SK-N-SH treated with all-trans-retinoic acid at 6 μM for 48 hours (cell line): ENCODE measurements around the gene ADAMTSL1.

ENCODE experiments used
- ATAC-seq: fragments of 200-7000 bp; cut with Tn5 transposase; 3 replicates; pipeline ENCODE4 v1.9.1; 2020; ENCODE audit warnings: mild to moderate bottlenecking, moderate library complexity
- ARNTL ChIP-seq: fragments of 450-650 bp; formaldehyde crosslinking; IDR thresholded peaks from 2 replicates; pipeline ENCODE4 v1.5.0; 2020; ENCODE audit warnings: low read depth, mild to moderate bottlenecking, moderate library complexity, borderline replicate concordance
- BACH2 ChIP-seq: fragments of 250-450 bp; sonication (Bioruptor Pico); IDR thresholded peaks from 2 replicates; pipeline ENCODE4 v1.9.0; 2021; ENCODE audit warnings: mild to moderate bottlenecking, borderline replicate concordance
- CSDC2 ChIP-seq: fragments of 250-450 bp; sonication (Bioruptor Pico); IDR thresholded peaks from 2 replicates; pipeline ENCODE4 v1.5.0; 2020; ENCODE audit warnings: mild to moderate bottlenecking, moderate library complexity
- OSR1 ChIP-seq: fragments of 250-450 bp; sonication (Bioruptor Pico); IDR thresholded peaks from 2 replicates; pipeline ENCODE4 v1.8.0; 2022; ENCODE audit warnings: moderate library complexity, mild to moderate bottlenecking, inconsistent platforms
- POU6F1 ChIP-seq: fragments of 250-450 bp; sonication (Bioruptor Pico); IDR thresholded peaks from 2 replicates; pipeline ENCODE4 v1.8.0; 2021; ENCODE audit warnings: low read depth, mild to moderate bottlenecking, moderate library complexity, borderline replicate concordance
- PPARA ChIP-seq: fragments of 250-450 bp; sonication (Bioruptor Pico); IDR thresholded peaks from 2 replicates; pipeline ENCODE4 v1.5.0; 2020; ENCODE audit warnings: mild to moderate bottlenecking, borderline replicate concordance
- SNAI2 ChIP-seq: fragments of 250-450 bp; sonication (Bioruptor Pico); IDR thresholded peaks from 2 replicates; pipeline ENCODE4 v1.5.0; 2020; ENCODE audit warnings: mild to moderate bottlenecking, moderate library complexity
- TCF4 ChIP-seq: fragments of 250-450 bp; sonication (Bioruptor Pico); IDR thresholded peaks from 2 replicates; pipeline ENCODE4 v1.8.0; 2021; ENCODE audit warnings: mild to moderate bottlenecking, moderate library complexity, borderline replicate concordance
- TOX ChIP-seq: fragments of 250-450 bp; sonication (Bioruptor Pico); IDR thresholded peaks from 2 replicates; pipeline ENCODE4 v1.8.0; 2021; ENCODE audit warnings: mild to moderate bottlenecking, moderate library complexity, borderline replicate concordance
- ZFP3 ChIP-seq: fragments of 250-450 bp; sonication (Bioruptor Pico); IDR thresholded peaks from 2 replicates; pipeline ENCODE4 v1.5.0; 2020; ENCODE audit warnings: mild to moderate bottlenecking, moderate library complexity
- ZFP30 ChIP-seq: fragments of 450-650 bp; formaldehyde crosslinking; IDR thresholded peaks from 2 replicates; pipeline ENCODE4 v1.5.0; 2022; ENCODE audit warnings: mild to moderate bottlenecking, moderate library complexity
- ZNF565 ChIP-seq: fragments of 450-650 bp; formaldehyde crosslinking; conservative IDR thresholded peaks from 2 replicates; pipeline ENCODE4 v1.5.0; 2020; ENCODE audit warnings: low read depth, mild to moderate bottlenecking, moderate library complexity
- ZNF70 ChIP-seq: fragments of 450-650 bp; formaldehyde crosslinking; IDR thresholded peaks from 2 replicates; pipeline ENCODE4 v1.5.0; 2020; ENCODE audit warnings: mild to moderate bottlenecking, moderate library complexity
- ZNF8 ChIP-seq: fragments of 450-650 bp; formaldehyde crosslinking; IDR thresholded peaks from 2 replicates; pipeline ENCODE4 v1.5.0; 2020; ENCODE audit warnings: mild to moderate bottlenecking, moderate library complexity
- TF ChIP-seq, protein P1 (sequence below): fragments of 250-450 bp; sonication (Bioruptor Pico); IDR thresholded peaks from 2 replicates; pipeline ENCODE4 v1.8.0; 2020; ENCODE audit warnings: mild to moderate bottlenecking, moderate library complexity, borderline replicate concordance
- TF ChIP-seq, protein P2 (sequence below): fragments of 250-450 bp; sonication (Bioruptor Pico); IDR thresholded peaks from 2 replicates; pipeline ENCODE4 v1.5.0; 2020; ENCODE audit warnings: mild to moderate bottlenecking, moderate library complexity
- TF ChIP-seq, protein P3 (sequence below): fragments of 250-450 bp; sonication (Bioruptor Pico); IDR thresholded peaks from 2 replicates; pipeline ENCODE4 v1.5.1; 2020; ENCODE audit warnings: low read depth, mild to moderate bottlenecking, moderate library complexity

Gene ADAMTSL1

DNA sequence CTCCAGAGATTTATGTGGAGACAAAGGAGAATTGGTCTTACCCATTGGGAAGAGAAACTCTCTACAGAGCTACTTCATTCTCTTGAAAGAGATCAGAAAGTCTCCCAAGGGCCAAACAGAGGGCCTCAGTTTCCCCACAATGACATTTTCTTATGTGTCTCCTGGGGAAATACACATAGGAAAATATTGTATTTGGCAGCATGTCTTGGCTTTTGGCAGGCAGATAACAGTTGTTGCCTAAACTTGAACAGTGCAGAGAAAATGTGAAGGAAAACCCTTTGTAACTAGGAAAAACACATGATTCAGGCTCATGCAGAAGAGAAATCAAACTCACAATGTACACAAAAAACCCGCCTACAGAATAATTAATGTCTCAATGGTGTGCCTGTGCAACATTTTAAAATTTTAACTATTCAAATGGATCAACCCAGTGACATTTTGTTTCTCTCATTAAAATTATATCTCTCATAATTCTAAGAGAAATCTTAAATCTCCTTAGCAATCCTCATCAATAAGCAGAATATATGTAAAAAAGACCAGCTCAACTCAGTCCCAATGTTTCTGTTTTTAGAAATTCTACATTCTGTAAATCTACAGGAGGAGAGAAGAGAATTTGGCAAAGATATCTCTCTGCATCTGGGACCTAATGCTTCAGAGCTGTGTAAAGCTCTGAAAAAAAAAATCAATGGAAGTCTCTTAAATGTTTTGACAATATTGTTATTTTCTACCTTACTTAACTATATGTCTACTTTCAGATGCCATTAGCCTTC is 205.1 kb downstream of the ADAMTSL1 start:
- ATAC-seq, result no peak
- TF ChIP-seq, protein P1, sequence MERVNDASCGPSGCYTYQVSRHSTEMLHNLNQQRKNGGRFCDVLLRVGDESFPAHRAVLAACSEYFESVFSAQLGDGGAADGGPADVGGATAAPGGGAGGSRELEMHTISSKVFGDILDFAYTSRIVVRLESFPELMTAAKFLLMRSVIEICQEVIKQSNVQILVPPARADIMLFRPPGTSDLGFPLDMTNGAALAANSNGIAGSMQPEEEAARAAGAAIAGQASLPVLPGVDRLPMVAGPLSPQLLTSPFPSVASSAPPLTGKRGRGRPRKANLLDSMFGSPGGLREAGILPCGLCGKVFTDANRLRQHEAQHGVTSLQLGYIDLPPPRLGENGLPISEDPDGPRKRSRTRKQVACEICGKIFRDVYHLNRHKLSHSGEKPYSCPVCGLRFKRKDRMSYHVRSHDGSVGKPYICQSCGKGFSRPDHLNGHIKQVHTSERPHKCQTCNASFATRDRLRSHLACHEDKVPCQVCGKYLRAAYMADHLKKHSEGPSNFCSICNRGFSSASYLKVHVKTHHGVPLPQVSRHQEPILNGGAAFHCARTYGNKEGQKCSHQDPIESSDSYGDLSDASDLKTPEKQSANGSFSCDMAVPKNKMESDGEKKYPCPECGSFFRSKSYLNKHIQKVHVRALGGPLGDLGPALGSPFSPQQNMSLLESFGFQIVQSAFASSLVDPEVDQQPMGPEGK (CRISPR knock-in tag), result no peak
- TF ChIP-seq ARNTL (CRISPR knock-in tag), result no peak
- TF ChIP-seq, protein P2, sequence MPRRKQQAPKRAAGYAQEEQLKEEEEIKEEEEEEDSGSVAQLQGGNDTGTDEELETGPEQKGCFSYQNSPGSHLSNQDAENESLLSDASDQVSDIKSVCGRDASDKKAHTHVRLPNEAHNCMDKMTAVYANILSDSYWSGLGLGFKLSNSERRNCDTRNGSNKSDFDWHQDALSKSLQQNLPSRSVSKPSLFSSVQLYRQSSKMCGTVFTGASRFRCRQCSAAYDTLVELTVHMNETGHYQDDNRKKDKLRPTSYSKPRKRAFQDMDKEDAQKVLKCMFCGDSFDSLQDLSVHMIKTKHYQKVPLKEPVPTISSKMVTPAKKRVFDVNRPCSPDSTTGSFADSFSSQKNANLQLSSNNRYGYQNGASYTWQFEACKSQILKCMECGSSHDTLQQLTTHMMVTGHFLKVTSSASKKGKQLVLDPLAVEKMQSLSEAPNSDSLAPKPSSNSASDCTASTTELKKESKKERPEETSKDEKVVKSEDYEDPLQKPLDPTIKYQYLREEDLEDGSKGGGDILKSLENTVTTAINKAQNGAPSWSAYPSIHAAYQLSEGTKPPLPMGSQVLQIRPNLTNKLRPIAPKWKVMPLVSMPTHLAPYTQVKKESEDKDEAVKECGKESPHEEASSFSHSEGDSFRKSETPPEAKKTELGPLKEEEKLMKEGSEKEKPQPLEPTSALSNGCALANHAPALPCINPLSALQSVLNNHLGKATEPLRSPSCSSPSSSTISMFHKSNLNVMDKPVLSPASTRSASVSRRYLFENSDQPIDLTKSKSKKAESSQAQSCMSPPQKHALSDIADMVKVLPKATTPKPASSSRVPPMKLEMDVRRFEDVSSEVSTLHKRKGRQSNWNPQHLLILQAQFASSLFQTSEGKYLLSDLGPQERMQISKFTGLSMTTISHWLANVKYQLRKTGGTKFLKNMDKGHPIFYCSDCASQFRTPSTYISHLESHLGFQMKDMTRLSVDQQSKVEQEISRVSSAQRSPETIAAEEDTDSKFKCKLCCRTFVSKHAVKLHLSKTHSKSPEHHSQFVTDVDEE (CRISPR knock-in tag), result no peak
- TF ChIP-seq POU6F1, result no peak

DNA sequence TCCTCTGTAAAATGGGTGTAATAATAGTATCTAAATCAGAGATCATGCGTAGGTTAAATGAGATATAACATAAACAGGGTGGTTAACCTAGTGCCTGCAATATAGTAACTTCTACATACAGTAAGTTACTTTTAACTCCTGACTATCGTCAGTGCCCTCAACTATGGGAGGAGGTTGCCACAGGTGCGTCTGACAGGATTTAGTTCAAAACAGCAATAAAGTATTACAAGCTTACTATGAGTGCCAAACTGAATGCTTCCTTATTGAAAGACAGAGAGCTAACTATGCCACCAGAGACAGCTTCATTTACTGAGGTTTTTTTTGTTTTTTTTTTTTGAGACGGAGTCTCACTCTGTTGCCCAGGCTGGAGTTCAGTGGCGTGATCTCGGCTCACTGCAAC is 209.0 kb downstream of the ADAMTSL1 start:
- TF ChIP-seq PPARA (no peak), TOX (CRISPR knock-in tag) (no peak), SNAI2 (CRISPR knock-in tag) (no peak), ZNF70 (CRISPR knock-in tag) (no peak), TCF4 (CRISPR knock-in tag) (no peak), OSR1 (no peak), ARNTL (CRISPR knock-in tag) (no peak), ZFP3 (CRISPR knock-in tag) (no peak), POU6F1 (no peak), ZFP30 (CRISPR knock-in tag) (no peak), BACH2 (CRISPR knock-in tag) (no peak), ZNF8 (CRISPR knock-in tag) (no peak)
- TF ChIP-seq, protein P2 (CRISPR knock-in tag), result no peak
- TF ChIP-seq, protein P1 (CRISPR knock-in tag), result no peak
- no peak for ATAC-seq

DNA sequence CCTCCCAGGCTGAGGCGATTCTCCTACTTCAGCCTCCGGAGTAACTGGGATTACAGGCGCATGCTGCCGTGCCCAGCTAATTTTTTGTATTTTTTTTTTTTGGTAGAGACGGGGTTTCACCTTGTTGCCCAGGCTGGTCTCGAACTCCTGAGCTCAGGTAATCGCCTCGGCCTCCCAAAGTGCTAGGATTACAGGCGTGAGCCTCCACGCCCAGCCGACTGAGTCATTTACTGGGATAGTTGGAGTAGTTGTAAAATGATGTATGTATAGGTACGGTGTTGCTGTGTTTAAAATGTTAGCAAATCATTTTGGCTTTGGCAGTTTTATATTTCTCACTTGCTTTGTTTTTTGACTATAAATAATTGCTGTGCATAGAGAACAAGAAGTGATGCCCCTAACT is 209.4 kb downstream of the ADAMTSL1 start:
- no peak for TF ChIP-seq ARNTL (CRISPR knock-in tag)
- TF ChIP-seq OSR1, result no peak
- TF ChIP-seq ZFP30 (CRISPR knock-in tag), result no peak
- no peak for TF ChIP-seq TOX (CRISPR knock-in tag)
- no peak for TF ChIP-seq TCF4 (CRISPR knock-in tag)
- TF ChIP-seq, protein P3, sequence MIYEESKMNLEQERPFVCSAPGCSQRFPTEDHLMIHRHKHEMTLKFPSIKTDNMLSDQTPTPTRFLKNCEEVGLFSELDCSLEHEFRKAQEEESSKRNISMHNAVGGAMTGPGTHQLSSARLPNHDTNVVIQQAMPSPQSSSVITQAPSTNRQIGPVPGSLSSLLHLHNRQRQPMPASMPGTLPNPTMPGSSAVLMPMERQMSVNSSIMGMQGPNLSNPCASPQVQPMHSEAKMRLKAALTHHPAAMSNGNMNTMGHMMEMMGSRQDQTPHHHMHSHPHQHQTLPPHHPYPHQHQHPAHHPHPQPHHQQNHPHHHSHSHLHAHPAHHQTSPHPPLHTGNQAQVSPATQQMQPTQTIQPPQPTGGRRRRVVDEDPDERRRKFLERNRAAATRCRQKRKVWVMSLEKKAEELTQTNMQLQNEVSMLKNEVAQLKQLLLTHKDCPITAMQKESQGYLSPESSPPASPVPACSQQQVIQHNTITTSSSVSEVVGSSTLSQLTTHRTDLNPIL, result no peak
- no peak for TF ChIP-seq PPARA
- no peak for TF ChIP-seq BACH2 (CRISPR knock-in tag)
- TF ChIP-seq ZNF70 (CRISPR knock-in tag), result no peak
- no peak for TF ChIP-seq ZNF565 (CRISPR knock-in tag)
- TF ChIP-seq CSDC2 (CRISPR knock-in tag), result no peak
- ATAC-seq, result no peak
